A549 (cell line): Measurements from ENCODE around the gene SPG11. TPM values are rescaled to one million over a fixed set of nuclear protein-coding genes. Genes with fewer than 3 reads are reported as not detected.
A peak's percentile ranks its signal among the peaks of the same experiment; 100 is the strongest.

Experiments
- ATAC-seq, 2 experiments: fragments of 200-7000 bp in 1 of 2; fragments of >200 bp in 1 of 2; cut with Nextera tagmentation in 1 of 2; cut with Tn5 transposase in 1 of 2; 3 replicates each; pipeline versions ENCODE4 v1.8.0 to v1.9.1; 2018 to 2020; ENCODE audit warnings: mild to moderate bottlenecking in 1 of 2, moderate library complexity in 1 of 2
- CTCF ChIA-PET: fragments of 300-600 bp; sonication (Branson Sonifier 250); formaldehyde crosslinking; extraction: SDS; loops from one replicate; lab custom pipeline; 2021; ENCODE audit warnings: antibody characterized with exemption, inconsistent platforms; lab: Yijun Ruan, JAX
- POLR2A ChIA-PET: fragments of 350-600 bp; formaldehyde crosslinking; extraction: SDS; loops from one replicate; lab custom pipeline; 2021; ENCODE audit warnings: antibody characterized with exemption, inconsistent platforms; lab: Yijun Ruan, JAX
- DNase-seq, 2 experiments: peaks; one replicate each; pipeline versions ENCODE4 v3.0.0 to v3.0.0-alpha.2; 2011 to 2016; ENCODE audit warnings: low read depth in 1 of 2, low spot score in 1 of 2
- FAIRE-seq: peaks from 2 replicates; lab custom pipeline; 2011; peaks lifted over from hg19 to GRCh38; lab: Jason Lieb, UNC
- H3K27ac ChIP-seq, 2 experiments: fragments of >200 bp; sonication (Bioruptor Twin); formaldehyde crosslinking; 3 replicates each; pipeline ENCODE4 v1.5.1; 2016 to 2017
- H3K4me1 ChIP-seq: fragments of >200 bp; sonication (Bioruptor Twin); formaldehyde crosslinking; 3 replicates; pipeline ENCODE4 v1.6.1; 2016
- H3K4me2 ChIP-seq: fragments of >200 bp; sonication (Bioruptor Twin); formaldehyde crosslinking; 3 replicates; pipeline ENCODE4 v1.6.1; 2016
- H3K4me3 ChIP-seq: fragments of >200 bp; sonication (Bioruptor Twin); formaldehyde crosslinking; 3 replicates; pipeline ENCODE4 v1.5.1; 2016
- H3K9me3 ChIP-seq: fragments of >200 bp; sonication (Bioruptor Twin); formaldehyde crosslinking; 3 replicates; pipeline ENCODE4 v1.6.1; 2016
- CBX2 ChIP-seq: fragments of 200-600 bp; sonication (generic); IDR thresholded peaks from 2 replicates; pipeline ENCODE4 v1.6.1; 2016; ENCODE audit warnings: low read depth, mild to moderate bottlenecking, borderline replicate concordance
- CBX8 ChIP-seq: fragments of 200-600 bp; sonication (generic); IDR thresholded peaks from 2 replicates; pipeline ENCODE4 v1.6.1; 2016
- EP300 ChIP-seq, 2 experiments: fragments of >200 bp; sonication (Bioruptor Twin); formaldehyde crosslinking; IDR thresholded peaks; 2 replicates in 1 of 2; 3 replicates in 1 of 2; pipeline ENCODE4 v1.6.1; 2016 to 2017
- FOXS1 ChIP-seq: fragments of 250-450 bp; sonication (Bioruptor Pico); IDR thresholded peaks from 2 replicates; pipeline ENCODE4 v1.5.0; 2020; ENCODE audit warnings: mild to moderate bottlenecking, moderate library complexity
- HOXA7 ChIP-seq: fragments of 250-450 bp; sonication (Bioruptor Pico); IDR thresholded peaks from 2 replicates; pipeline ENCODE4 v1.5.0; 2020; ENCODE audit warnings: mild to moderate bottlenecking, moderate library complexity
- HOXB13 ChIP-seq: fragments of 250-450 bp; sonication (Bioruptor Pico); IDR thresholded peaks from 2 replicates; pipeline ENCODE4 v1.5.0; 2020; ENCODE audit warnings: low read depth, mild to moderate bottlenecking, moderate library complexity
- HOXB5 ChIP-seq: fragments of 250-450 bp; sonication (Bioruptor Pico); IDR thresholded peaks from 2 replicates; pipeline ENCODE4 v1.5.0; 2020; ENCODE audit warnings: mild to moderate bottlenecking, moderate library complexity
- NFE2L2 ChIP-seq: fragments of 150-350 bp; conservative IDR thresholded peaks from 2 replicates; pipeline ENCODE4 v1.6.1; 2014; ENCODE audit warnings: low read length
- NR3C1 ChIP-seq: fragments of >200 bp; sonication (Bioruptor Twin); formaldehyde crosslinking; IDR thresholded peaks from 3 replicates; pipeline ENCODE4 v1.6.1; 2017
- POLR2A ChIP-seq: IDR thresholded peaks from 2 replicates; pipeline ENCODE4 v1.6.1; 2012; ENCODE audit warnings: mild to moderate bottlenecking, low read length
- RARB ChIP-seq: fragments of 250-450 bp; sonication (Bioruptor Pico); IDR thresholded peaks from 2 replicates; pipeline ENCODE4 v1.8.0; 2021; ENCODE audit warnings: mild to moderate bottlenecking, moderate library complexity
- RCOR1 ChIP-seq: fragments of 150-350 bp; IDR thresholded peaks from 2 replicates; pipeline ENCODE4 v1.6.1; 2014; ENCODE audit warnings: antibody characterized with exemption, low read length, low read depth
- RFX5 ChIP-seq: fragments of 450-650 bp; IDR thresholded peaks from 2 replicates; pipeline ENCODE4 v1.7.1; 2014; ENCODE audit warnings: antibody characterized with exemption, mild to moderate bottlenecking, moderate library complexity
- RNF2 ChIP-seq: fragments of 200-600 bp; sonication (generic); IDR thresholded peaks from 2 replicates; pipeline ENCODE4 v1.6.1; 2016; ENCODE audit warnings: low read depth, mild to moderate bottlenecking, antibody characterized with exemption, moderate library complexity, borderline replicate concordance
- SMC3 ChIP-seq: fragments of >200 bp; sonication (Bioruptor Twin); formaldehyde crosslinking; IDR thresholded peaks from 3 replicates; pipeline ENCODE4 v1.6.1; 2018; ENCODE audit warnings: inconsistent platforms
- TFCP2L1 ChIP-seq: fragments of 250-450 bp; sonication (Bioruptor Pico); IDR thresholded peaks from 2 replicates; pipeline ENCODE4 v1.5.0; 2021; ENCODE audit warnings: mild to moderate bottlenecking
- ZNF302 ChIP-seq: fragments of 250-450 bp; sonication (Bioruptor Pico); IDR thresholded peaks from 2 replicates; pipeline ENCODE4 v1.9.0; 2021; ENCODE audit warnings: inconsistent platforms, mild to moderate bottlenecking, moderate library complexity
- WGBS: methylation state at CpG from one replicate; pipeline ENCODE4 v1.1.6; 2017; ENCODE audit errors: missing lambda C conversion rate; 5-methylcytosine and 5-hydroxymethylcytosine counted together
- polyA plus RNA-seq, 4 experiments: library from polyadenylated mRNA; depleted of rRNA in 3 of 4; stranded (reverse); fragments of >200 nt; fragmentation: RNase III in 1 of 4; extraction: RNeasy Plus Mini Kit Qiagen cat#74134 plus additional on column Dnase treatment in 1 of 4; gene quantifications; 2 replicates in 3 of 4; 3 replicates in 1 of 4; pipeline ENCODE4 v1.2.3, GENCODE V29; 2011 to 2017
- TF ChIP-seq, protein P1 (sequence below): fragments of 150-350 bp; IDR thresholded peaks from 2 replicates; pipeline ENCODE4 v1.6.1; 2014; ENCODE audit warnings: low read depth, mild to moderate bottlenecking, low read length
- TF ChIP-seq, protein P2 (sequence below): fragments of >200 bp; sonication (Bioruptor Twin); formaldehyde crosslinking; IDR thresholded peaks from 3 replicates; pipeline ENCODE4 v1.5.1; 2016
- TF ChIP-seq, protein P3 (sequence below): IDR thresholded peaks from 2 replicates; pipeline ENCODE4 v1.6.1; 2012; ENCODE audit warnings: low read depth, borderline replicate concordance
- TF ChIP-seq, protein P4 (sequence below): fragments of 450-650 bp; IDR thresholded peaks from 2 replicates; pipeline ENCODE4 v1.6.1; 2014; ENCODE audit warnings: antibody characterized with exemption

The SPG11 gene
- polyA plus RNA-seq, 2 of the 4 experiments (the other 2 are of a cell fraction) = 7.6 to 26.9 TPM

DNA sequence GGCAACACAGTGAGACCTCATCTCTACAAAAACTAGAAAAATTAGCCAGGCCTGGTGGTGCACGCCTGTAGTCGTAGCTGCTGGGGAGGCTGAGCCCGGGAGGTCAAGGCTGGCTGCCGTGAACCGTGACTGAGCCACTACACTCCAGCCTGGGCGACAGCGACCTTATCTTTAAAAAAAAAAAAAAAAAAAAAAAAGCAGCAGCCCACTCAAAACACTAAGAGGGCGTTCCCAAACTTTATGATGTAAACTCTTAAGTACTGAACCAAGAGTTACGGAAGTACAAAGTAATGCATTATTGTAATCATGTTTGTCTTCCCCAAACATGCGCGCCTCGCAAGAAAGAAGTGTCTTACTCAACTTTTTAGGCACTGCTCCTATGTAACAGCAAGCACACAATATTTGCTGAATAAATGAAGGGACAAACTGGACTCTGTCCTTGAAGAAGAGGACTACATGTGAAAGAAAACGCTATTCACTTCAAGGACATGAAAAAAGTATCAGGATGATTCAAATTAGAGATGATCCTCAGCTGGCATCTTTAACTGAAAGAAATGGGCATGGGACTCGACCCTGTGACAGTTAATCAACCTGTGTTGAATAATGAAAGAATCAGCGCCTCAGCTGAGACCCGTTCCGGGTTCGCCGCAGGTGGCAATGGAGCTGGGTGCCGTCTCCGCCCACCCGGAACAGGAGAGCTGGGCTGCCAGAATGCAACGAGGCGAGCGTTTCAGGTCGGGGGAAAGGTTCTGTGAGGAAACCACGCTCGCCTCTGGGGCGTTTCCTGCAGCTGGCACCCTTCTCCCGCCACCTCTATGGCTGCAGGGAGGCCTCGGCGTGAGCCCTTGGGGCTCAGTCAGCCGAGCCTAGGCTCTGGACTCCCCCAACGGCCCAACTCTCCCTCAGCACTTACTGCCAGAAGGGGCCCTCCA, 718 bp downstream of the SPG11 start (continued):
- TF ChIP-seq RARB (CRISPR knock-in tag) = no peak
- no peak for TF ChIP-seq FOXS1 (CRISPR knock-in tag)
- TF ChIP-seq, protein P1, sequence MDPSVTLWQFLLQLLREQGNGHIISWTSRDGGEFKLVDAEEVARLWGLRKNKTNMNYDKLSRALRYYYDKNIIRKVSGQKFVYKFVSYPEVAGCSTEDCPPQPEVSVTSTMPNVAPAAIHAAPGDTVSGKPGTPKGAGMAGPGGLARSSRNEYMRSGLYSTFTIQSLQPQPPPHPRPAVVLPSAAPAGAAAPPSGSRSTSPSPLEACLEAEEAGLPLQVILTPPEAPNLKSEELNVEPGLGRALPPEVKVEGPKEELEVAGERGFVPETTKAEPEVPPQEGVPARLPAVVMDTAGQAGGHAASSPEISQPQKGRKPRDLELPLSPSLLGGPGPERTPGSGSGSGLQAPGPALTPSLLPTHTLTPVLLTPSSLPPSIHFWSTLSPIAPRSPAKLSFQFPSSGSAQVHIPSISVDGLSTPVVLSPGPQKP = no peak
- no peak for TF ChIP-seq RFX5
- no peak for TF ChIP-seq ZNF302 (CRISPR knock-in tag)
- TF ChIP-seq, protein P2, sequence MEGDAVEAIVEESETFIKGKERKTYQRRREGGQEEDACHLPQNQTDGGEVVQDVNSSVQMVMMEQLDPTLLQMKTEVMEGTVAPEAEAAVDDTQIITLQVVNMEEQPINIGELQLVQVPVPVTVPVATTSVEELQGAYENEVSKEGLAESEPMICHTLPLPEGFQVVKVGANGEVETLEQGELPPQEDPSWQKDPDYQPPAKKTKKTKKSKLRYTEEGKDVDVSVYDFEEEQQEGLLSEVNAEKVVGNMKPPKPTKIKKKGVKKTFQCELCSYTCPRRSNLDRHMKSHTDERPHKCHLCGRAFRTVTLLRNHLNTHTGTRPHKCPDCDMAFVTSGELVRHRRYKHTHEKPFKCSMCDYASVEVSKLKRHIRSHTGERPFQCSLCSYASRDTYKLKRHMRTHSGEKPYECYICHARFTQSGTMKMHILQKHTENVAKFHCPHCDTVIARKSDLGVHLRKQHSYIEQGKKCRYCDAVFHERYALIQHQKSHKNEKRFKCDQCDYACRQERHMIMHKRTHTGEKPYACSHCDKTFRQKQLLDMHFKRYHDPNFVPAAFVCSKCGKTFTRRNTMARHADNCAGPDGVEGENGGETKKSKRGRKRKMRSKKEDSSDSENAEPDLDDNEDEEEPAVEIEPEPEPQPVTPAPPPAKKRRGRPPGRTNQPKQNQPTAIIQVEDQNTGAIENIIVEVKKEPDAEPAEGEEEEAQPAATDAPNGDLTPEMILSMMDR = no peak

DNA sequence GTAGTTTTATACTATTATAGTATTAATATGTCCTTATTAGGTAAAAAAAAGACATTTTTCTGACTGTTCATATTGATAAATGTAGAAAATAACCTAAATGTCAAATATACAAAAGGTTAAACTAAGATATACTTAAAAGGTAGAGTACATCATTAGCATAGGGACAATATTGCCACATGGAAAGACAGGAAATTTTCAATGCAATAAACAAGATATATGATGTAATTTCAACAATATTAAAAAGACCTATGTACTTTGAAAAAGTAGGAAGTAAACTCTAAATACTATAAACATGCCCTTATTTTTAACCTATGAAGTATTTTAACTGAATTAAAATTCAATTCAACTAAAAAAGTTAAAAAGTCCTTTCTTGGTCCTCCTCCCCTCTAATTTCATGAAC, 1.9 kb downstream of the SPG11 start:
- FAIRE-seq (no peak), DNase-seq (no peak), ATAC-seq (no peak)
- CTCF ChIA-PET = interaction anchor here (0.6 kb wide), 1 partner anchor 1627 kb away, joined by 4 read pairs; no protein-coding TSS in a partner anchor
- POLR2A ChIA-PET = interaction anchor here (0.6 kb wide), 1 partner anchor 76 kb away, joined by 4 read pairs; no protein-coding TSS in a partner anchor
- Histone ChIP-seq H3K4me3 (no peak overlapping the region; the same call in 2 of the 3 replicates), H3K4me1 (peaks cover 17% of the 10 kb centered on the region; the same call in 2 of the 3 replicates), H3K9me3 (no peaks in the 10 kb centered on the region), H3K4me2 (peak overlapping the region; percentile 87)
- TF ChIP-seq, protein P3, sequence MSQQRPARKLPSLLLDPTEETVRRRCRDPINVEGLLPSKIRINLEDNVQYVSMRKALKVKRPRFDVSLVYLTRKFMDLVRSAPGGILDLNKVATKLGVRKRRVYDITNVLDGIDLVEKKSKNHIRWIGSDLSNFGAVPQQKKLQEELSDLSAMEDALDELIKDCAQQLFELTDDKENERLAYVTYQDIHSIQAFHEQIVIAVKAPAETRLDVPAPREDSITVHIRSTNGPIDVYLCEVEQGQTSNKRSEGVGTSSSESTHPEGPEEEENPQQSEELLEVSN = no peak
- TF ChIP-seq NR3C1 (no peak), CBX2 (no peak), CBX8 (no peak), HOXA7 (CRISPR knock-in tag) (no peak), POLR2A (no peak), RFX5 (no peak), NFE2L2 (no peak), TFCP2L1 (CRISPR knock-in tag) (no peak), RNF2 (no peak)
- TF ChIP-seq, protein P4, sequence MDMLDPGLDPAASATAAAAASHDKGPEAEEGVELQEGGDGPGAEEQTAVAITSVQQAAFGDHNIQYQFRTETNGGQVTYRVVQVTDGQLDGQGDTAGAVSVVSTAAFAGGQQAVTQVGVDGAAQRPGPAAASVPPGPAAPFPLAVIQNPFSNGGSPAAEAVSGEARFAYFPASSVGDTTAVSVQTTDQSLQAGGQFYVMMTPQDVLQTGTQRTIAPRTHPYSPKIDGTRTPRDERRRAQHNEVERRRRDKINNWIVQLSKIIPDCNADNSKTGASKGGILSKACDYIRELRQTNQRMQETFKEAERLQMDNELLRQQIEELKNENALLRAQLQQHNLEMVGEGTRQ = no peak
- TF ChIP-seq, all 56 proteins: peak for 0
- no peak overlapping the region for H3K27ac ChIP-seq

DNA sequence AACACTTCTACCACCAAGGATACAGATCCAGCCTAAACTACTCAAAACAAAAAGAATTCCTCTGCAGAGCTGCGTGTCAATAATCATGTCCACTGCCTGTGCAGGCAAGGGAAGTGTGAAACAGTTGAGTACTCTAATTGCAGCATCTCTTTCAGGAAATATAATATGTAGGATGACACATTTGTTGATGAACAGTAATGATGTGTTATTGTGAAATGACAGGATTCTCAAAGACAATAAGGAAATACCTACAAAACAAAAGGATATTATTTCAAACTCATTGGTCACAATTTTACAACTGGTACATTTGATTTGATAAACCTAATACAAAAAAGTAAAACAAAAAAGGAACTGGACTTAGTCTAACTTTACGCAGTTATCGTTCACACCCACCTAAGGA, 4.4 kb downstream of the SPG11 start:
- DNase-seq (no peak), FAIRE-seq (no peak), ATAC-seq (no peak)
- ChIA-PET POLR2A (no interaction called here), CTCF (interaction anchor here (1.2 kb wide), 1 partner anchor 11 kb away, joined by 3 read pairs; no protein-coding TSS in a partner anchor)
- Histone ChIP-seq H3K4me3 (no peak overlapping the region), H3K9me3 (no peaks in the 10 kb centered on the region), H3K4me2 (no peak overlapping the region), H3K27ac (no peak overlapping the region), H3K4me1 (peaks cover 17% of the 10 kb centered on the region; the same call in 2 of the 3 replicates)
- 93% methylated on average over 3 of the region's 3 CpGs for WGBS
- no peak for TF ChIP-seq EP300 (IDR thresholded peaks at IDR 0.05)
- no peak for TF ChIP-seq TFCP2L1 (CRISPR knock-in tag)
- no peak for TF ChIP-seq RCOR1
- no peak for TF ChIP-seq HOXB13 (CRISPR knock-in tag)
- TF ChIP-seq HOXB5 (CRISPR knock-in tag) = no peak
- TF ChIP-seq, protein P3 = no peak
- TF ChIP-seq RNF2 = no peak
- no peak for TF ChIP-seq SMC3
